ENCODE results near the gene SETBP1.
A peak's percentile ranks its signal among the peaks of the same experiment; 100 is the strongest.

SETBP1 gene

GRCh38 chr18:45110577-45111501, 430.2 kb downstream of the SETBP1 start:
- H3K4me3 ChIP-seq (ENCODE audit: low read depth, low read length): no peak overlapping the region
- DNase-seq (ENCODE audit: low read depth): no peak
- TF ChIP-seq, protein P1, sequence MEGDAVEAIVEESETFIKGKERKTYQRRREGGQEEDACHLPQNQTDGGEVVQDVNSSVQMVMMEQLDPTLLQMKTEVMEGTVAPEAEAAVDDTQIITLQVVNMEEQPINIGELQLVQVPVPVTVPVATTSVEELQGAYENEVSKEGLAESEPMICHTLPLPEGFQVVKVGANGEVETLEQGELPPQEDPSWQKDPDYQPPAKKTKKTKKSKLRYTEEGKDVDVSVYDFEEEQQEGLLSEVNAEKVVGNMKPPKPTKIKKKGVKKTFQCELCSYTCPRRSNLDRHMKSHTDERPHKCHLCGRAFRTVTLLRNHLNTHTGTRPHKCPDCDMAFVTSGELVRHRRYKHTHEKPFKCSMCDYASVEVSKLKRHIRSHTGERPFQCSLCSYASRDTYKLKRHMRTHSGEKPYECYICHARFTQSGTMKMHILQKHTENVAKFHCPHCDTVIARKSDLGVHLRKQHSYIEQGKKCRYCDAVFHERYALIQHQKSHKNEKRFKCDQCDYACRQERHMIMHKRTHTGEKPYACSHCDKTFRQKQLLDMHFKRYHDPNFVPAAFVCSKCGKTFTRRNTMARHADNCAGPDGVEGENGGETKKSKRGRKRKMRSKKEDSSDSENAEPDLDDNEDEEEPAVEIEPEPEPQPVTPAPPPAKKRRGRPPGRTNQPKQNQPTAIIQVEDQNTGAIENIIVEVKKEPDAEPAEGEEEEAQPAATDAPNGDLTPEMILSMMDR (IDR thresholded peaks at IDR 0.05; ENCODE audit: control insufficient read depth, extremely low read depth, insufficient read depth): no peak

DNA sequence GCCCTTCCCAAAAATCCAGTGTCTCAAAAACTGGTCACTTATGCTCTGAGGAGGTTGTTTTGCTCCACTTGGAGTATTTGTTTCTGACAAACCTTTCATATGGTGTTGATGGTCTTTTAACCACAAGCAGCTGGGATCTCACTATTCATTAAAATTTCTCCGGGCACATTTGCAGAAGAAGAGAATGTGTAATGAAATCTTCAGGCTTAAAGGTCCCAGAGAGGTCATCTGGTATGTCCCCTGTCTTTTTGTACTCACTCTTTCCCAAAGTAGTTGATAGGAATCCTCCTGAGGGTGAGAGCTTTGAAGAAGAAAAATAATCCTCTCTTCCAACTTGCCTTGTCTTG, 430.8 kb downstream of the SETBP1 start:
- DNase-seq (ENCODE audit: low read depth): no peak
- TF ChIP-seq, protein P1 (IDR thresholded peaks at IDR 0.05; ENCODE audit: control insufficient read depth, extremely low read depth, insufficient read depth): no peak
- no peak overlapping the region for H3K4me3 ChIP-seq (ENCODE audit: low read depth, low read length)

DNA sequence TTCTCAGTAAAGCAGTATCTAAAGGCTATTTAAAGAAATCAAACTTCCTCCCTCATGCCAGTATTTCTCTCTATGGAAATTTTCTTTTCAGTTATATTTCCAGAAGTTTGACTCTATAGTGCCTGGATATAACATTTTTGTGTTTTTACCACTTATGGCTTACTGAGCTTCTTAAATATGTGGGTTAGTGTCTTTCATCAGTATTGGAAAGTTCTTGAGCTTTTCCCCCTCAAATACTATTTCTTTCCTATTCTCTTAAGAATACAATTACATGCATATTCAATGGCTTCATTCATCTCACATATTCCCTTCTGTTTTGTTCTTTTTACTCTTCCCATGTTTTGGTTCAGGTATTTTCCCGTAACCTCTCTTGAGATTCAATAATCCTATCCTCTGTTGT, 432.0 kb downstream of the SETBP1 start:
- TF ChIP-seq, protein P1 (IDR thresholded peaks at IDR 0.05; ENCODE audit: control insufficient read depth, extremely low read depth, insufficient read depth): no peak
- no peak for DNase-seq (ENCODE audit: low read depth)
- H3K4me3 ChIP-seq (ENCODE audit: low read depth, low read length): no peak overlapping the region

GRCh38 chr18:45116116-45116515, 435.4 kb downstream of the SETBP1 start:
- peak; percentile 7 for DNase-seq (ENCODE audit: low read depth)
- TF ChIP-seq, protein P1 (IDR thresholded peaks at IDR 0.05; ENCODE audit: control insufficient read depth, extremely low read depth, insufficient read depth): no peak
- H3K4me3 ChIP-seq (ENCODE audit: low read depth, low read length): no peak overlapping the region
